NCI-H69 (cell line): ENCODE results near the gene TCAF1.

Experiments used
- DNase-seq: peaks from one replicate; lab custom pipeline; 2025; lab: John Stamatoyannopoulos, UW

Gene TCAF1

GRCh38 chr7:143901668-143902331, at the start of gene TCAF1:
TSS of gene TCAF1 (minus strand) at chr7:143902176. CDS start at chr7:143876608, 25,568 bp downstream.
- peak; percentile 98 for DNase-seq

GRCh38 chr7:143948733-143949132, 46.8 kb upstream of the TCAF1 start:
- no peak for DNase-seq

GRCh38 chr7:143947111-143947510, 45.1 kb upstream of the TCAF1 start:
- DNase-seq = no peak

- no peak for DNase-seq
Measured at GRCh38 chr7:143945423-143945822, 43.4 kb upstream of the TCAF1 start.

- DNase-seq = no peak
Measured at GRCh38 chr7:143938379-143939243, 36.6 kb upstream of the TCAF1 start.

- no peak for DNase-seq
Measured at GRCh38 chr7:143936087-143937009, 34.4 kb upstream of the TCAF1 start.

GRCh38 chr7:143934526-143935325, 32.8 kb upstream of the TCAF1 start, which contains the start of gene OR2F2:
TSS of gene OR2F2 (plus strand) at chr7:143935233. CDS start at chr7:143935233, 0 bp downstream.
- no peak for DNase-seq

- DNase-seq = no peak
Measured at GRCh38 chr7:143931739-143932138, 29.8 kb upstream of the TCAF1 start.

GRCh38 chr7:143929224-143929920, 27.4 kb upstream of the TCAF1 start:
- DNase-seq = no peak

- no peak for DNase-seq
Measured at GRCh38 chr7:143924851-143925250, 22.9 kb upstream of the TCAF1 start.

- DNase-seq = no peak
Measured at GRCh38 chr7:143914938-143915652, 13.1 kb upstream of the TCAF1 start.

GRCh38 chr7:143913945-143914615, 12.1 kb upstream of the TCAF1 start:
- DNase-seq = no peak

- DNase-seq = no peak
Measured at GRCh38 chr7:143910473-143911248, 8.7 kb upstream of the TCAF1 start.

GRCh38 chr7:143909863-143910262, 7.9 kb upstream of the TCAF1 start:
- DNase-seq = no peak

- no peak for DNase-seq
Measured at GRCh38 chr7:143908120-143908519, 6.1 kb upstream of the TCAF1 start.

- no peak for DNase-seq
Measured at GRCh38 chr7:143906895-143907294, 4.9 kb upstream of the TCAF1 start.

- DNase-seq = peak; percentile 18
Measured at GRCh38 chr7:143906151-143906550, 4.2 kb upstream of the TCAF1 start.

- no peak for DNase-seq
Measured at GRCh38 chr7:143905509-143905908, 3.5 kb upstream of the TCAF1 start.
